ENCODE results near the gene PGAP3. TPM values are rescaled to one million over a fixed set of nuclear protein-coding genes. Genes with fewer than 3 reads are reported as not detected.

The PGAP3 gene
- total RNA-seq (2022; extraction: Qiagen RNA extraction) = 6.9 to 8.0 TPM (median 7.5 TPM) in 5 replicates

GRCh38 chr17:39687546-39688474 is at the start of gene PGAP3:
TSS of gene PGAP3 (minus strand) at chr17:39688057. CDS start at chr17:39688014, 43 bp downstream.

GRCh38 chr17:39730095-39730921 is 42.5 kb upstream of the PGAP3 start, which contains the start of gene MIEN1:
TSS of gene MIEN1 (minus strand) at chr17:39730532. CDS start at chr17:39730495, 37 bp downstream.

GRCh38 chr17:39699818-39700147 is 11.9 kb upstream of the PGAP3 start, which contains the start of gene ERBB2:
TSS of gene ERBB2 (plus strand) at chr17:39700064. CDS start at chr17:39700239, 175 bp downstream.

GRCh38 chr17:39667945-39668924 is 19.6 kb downstream of the PGAP3 start, which contains the start of gene PNMT:
TSS of gene PNMT (plus strand) at chr17:39668453. CDS start at chr17:39668476, 23 bp downstream.

GRCh38 chr17:39664581-39665561 is 23.0 kb downstream of the PGAP3 start, which contains the start of gene TCAP:
TSS of gene TCAP (plus strand) at chr17:39665349. CDS start at chr17:39665360, 11 bp downstream.

GRCh38 chr17:39636927-39637736 is 50.7 kb downstream of the PGAP3 start, which contains the start of gene STARD3:
TSS of gene STARD3 (plus strand) at chr17:39637144. CDS start at chr17:39653532, 16,388 bp downstream.

GRCh38 chr17:39626171-39627046 is 61.4 kb downstream of the PGAP3 start, which contains the start of gene PPP1R1B:
TSS of gene PPP1R1B (plus strand) at chr17:39626952. CDS start at chr17:39627393, 441 bp downstream.

Other genes with a start within 250 kb of the PGAP3 start
- 26.6 to 41.0 TPM (median 36.5 TPM) in 5 replicates for gene MED1, start 236.8 kb downstream of the PGAP3 start, total RNA-seq (2022; extraction: Qiagen RNA extraction)
- gene CDK12, start 226.6 kb downstream of the PGAP3 start, total RNA-seq (2022; extraction: Qiagen RNA extraction) = 26.6 to 46.2 TPM (median 41.7 TPM) in 5 replicates
- gene NEUROD2, start 80.1 kb downstream of the PGAP3 start, total RNA-seq (2022; extraction: Qiagen RNA extraction) = not detected in 5 replicates
- 0.09 to 0.21 TPM (median 0.14 TPM) in 5 replicates for gene PPP1R1B, start 61.1 kb downstream of the PGAP3 start, total RNA-seq (2022; extraction: Qiagen RNA extraction)
- 34.5 to 66.2 TPM (median 64.6 TPM) in 5 replicates for gene STARD3, start 50.9 kb downstream of the PGAP3 start, total RNA-seq (2022; extraction: Qiagen RNA extraction)
- gene TCAP, start 22.7 kb downstream of the PGAP3 start, total RNA-seq (2022; extraction: Qiagen RNA extraction) = 0.53 to 1.1 TPM (median 0.92 TPM) in 5 replicates
- 0.27 to 0.82 TPM (median 0.52 TPM) in 5 replicates for gene PNMT, start 19.6 kb downstream of the PGAP3 start, total RNA-seq (2022; extraction: Qiagen RNA extraction)
- 22.8 to 36.6 TPM (median 33.4 TPM) in 5 replicates for gene ERBB2, start 12.0 kb upstream of the PGAP3 start, total RNA-seq (2022; extraction: Qiagen RNA extraction)
- gene MIEN1, start 42.5 kb upstream of the PGAP3 start, total RNA-seq (2022; extraction: Qiagen RNA extraction) = 79.9 to 98.8 TPM (median 83.5 TPM) in 5 replicates
- 3.5 to 5.7 TPM (median 4.8 TPM) in 5 replicates for gene GRB7, start 49.9 kb upstream of the PGAP3 start, total RNA-seq (2022; extraction: Qiagen RNA extraction)
- gene IKZF3, start 176.3 kb upstream of the PGAP3 start, total RNA-seq (2022; extraction: Qiagen RNA extraction) = not detected in 5 replicates
- not detected in 5 replicates for gene ZPBP2, start 180.1 kb upstream of the PGAP3 start, total RNA-seq (2022; extraction: Qiagen RNA extraction)
- 1.2 to 2.4 TPM (median 2.2 TPM) in 5 replicates for gene GSDMB, start 230.6 kb upstream of the PGAP3 start, total RNA-seq (2022; extraction: Qiagen RNA extraction)
- gene ORMDL3, start 239.5 kb upstream of the PGAP3 start, total RNA-seq (2022; extraction: Qiagen RNA extraction) = 33.0 to 41.3 TPM (median 37.4 TPM) in 5 replicates
- gene LRRC3C, start 239.7 kb upstream of the PGAP3 start, total RNA-seq (2022; extraction: Qiagen RNA extraction) = not detected in 5 replicates